Adrenal gland (tissue), 5 donors: Measurements from ENCODE around the gene MUSK.

ENCODE experiments used
- POLR2A ChIP-seq, 2 donors: fragments of 450-650 bp; IDR thresholded peaks; one replicate each; pipeline ENCODE4 v1.6.1; 2017; ENCODE audit warnings: antibody characterized with exemption in 2 of 2, mild to moderate bottlenecking in 2 of 2, moderate library complexity in 1 of 2
- TF ChIP-seq, protein P1 (sequence below), 6 experiments: fragments of 450-650 bp in 4 of 6; fragments of 200-600 bp in 2 of 6; sonication (generic) in 1 of 6; IDR thresholded peaks; 1 replicate in 5 of 6; 2 replicates in 1 of 6; pipeline versions ENCODE4 v1.5.1 to v1.8.0; 2016 to 2021; ENCODE audit warnings: antibody characterized with exemption in 6 of 6, mild to moderate bottlenecking in 2 of 6, moderate library complexity in 1 of 6
- donor health status: DM: no; HTN: no; CAD: no.

DNA sequence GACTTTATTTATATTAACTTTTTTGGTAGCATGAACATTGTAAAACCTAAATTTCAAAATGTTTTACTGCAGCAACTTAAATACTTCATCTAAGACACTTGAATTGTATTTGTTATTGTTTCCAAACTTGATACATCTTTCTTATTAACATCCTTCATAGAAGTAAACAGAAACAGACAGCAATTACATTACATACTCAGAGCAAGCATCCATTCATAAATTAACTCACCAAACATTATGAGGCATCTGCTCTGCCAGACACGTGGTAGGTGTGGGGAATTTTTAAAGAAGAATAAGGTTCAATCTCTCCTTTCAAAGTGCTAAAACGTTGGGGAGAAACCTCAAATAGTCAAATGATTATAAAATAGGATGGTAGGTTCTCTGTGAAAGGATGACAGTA, 130.8 kb downstream of the MUSK start:
- no peak for TF ChIP-seq POLR2A (IDR thresholded peaks at IDR 0.05)
- TF ChIP-seq, protein P1, sequence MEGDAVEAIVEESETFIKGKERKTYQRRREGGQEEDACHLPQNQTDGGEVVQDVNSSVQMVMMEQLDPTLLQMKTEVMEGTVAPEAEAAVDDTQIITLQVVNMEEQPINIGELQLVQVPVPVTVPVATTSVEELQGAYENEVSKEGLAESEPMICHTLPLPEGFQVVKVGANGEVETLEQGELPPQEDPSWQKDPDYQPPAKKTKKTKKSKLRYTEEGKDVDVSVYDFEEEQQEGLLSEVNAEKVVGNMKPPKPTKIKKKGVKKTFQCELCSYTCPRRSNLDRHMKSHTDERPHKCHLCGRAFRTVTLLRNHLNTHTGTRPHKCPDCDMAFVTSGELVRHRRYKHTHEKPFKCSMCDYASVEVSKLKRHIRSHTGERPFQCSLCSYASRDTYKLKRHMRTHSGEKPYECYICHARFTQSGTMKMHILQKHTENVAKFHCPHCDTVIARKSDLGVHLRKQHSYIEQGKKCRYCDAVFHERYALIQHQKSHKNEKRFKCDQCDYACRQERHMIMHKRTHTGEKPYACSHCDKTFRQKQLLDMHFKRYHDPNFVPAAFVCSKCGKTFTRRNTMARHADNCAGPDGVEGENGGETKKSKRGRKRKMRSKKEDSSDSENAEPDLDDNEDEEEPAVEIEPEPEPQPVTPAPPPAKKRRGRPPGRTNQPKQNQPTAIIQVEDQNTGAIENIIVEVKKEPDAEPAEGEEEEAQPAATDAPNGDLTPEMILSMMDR (IDR thresholded peaks at IDR 0.05): no peak
